22Rv1 (cell line): ENCODE measurements around the gene NUMA1.

Experiments
- H3K27ac ChIP-seq: fragments of 450-650 bp; 2 replicates; pipeline ENCODE4 v1.5.1; 2017
- ZFX ChIP-seq: fragments of 450-650 bp; IDR thresholded peaks from 2 replicates; pipeline ENCODE4 v1.6.1; 2017; ENCODE audit warnings: antibody characterized with exemption, borderline replicate concordance
- TF ChIP-seq, protein P1 (sequence below): fragments of 450-650 bp; IDR thresholded peaks from 2 replicates; pipeline ENCODE4 v1.5.1; 2017; ENCODE audit warnings: mild to moderate bottlenecking

NUMA1 gene

GRCh38 chr11:71986131-71986530 lies 94.2 kb downstream of the NUMA1 start:
- no peak overlapping the region for H3K27ac ChIP-seq
- no peak for TF ChIP-seq ZFX
- TF ChIP-seq, protein P1, sequence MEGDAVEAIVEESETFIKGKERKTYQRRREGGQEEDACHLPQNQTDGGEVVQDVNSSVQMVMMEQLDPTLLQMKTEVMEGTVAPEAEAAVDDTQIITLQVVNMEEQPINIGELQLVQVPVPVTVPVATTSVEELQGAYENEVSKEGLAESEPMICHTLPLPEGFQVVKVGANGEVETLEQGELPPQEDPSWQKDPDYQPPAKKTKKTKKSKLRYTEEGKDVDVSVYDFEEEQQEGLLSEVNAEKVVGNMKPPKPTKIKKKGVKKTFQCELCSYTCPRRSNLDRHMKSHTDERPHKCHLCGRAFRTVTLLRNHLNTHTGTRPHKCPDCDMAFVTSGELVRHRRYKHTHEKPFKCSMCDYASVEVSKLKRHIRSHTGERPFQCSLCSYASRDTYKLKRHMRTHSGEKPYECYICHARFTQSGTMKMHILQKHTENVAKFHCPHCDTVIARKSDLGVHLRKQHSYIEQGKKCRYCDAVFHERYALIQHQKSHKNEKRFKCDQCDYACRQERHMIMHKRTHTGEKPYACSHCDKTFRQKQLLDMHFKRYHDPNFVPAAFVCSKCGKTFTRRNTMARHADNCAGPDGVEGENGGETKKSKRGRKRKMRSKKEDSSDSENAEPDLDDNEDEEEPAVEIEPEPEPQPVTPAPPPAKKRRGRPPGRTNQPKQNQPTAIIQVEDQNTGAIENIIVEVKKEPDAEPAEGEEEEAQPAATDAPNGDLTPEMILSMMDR = no peak

DNA sequence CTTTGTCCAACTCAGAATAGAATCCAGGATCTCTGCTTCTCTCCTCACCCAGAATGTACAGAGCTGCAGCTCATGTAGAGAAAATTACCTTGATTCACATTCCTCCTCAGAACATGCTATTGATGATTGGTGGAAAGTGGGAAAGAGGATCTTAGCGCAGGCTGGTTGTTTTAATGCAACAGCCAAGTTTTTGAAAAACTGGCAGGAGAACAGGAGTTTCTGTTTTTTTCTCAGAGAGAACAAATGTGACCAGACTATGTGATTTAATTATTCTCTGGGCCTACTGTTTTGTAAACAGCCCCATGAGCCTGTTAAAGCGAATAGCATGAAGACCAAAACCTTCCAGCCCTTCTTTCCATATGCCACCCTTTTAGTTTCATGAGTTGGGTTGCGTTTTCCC lies 100.7 kb downstream of the NUMA1 start:
- TF ChIP-seq, protein P1 = no peak
- no peak for TF ChIP-seq ZFX
- no peak overlapping the region for H3K27ac ChIP-seq

- TF ChIP-seq ZFX = no peak
- TF ChIP-seq, protein P1 = no peak
- H3K27ac ChIP-seq = no peak overlapping the region
Measured at GRCh38 chr11:71979094-71979493, 101.2 kb downstream of the NUMA1 start.

GRCh38 chr11:71977743-71978418 lies 102.5 kb downstream of the NUMA1 start:
- no peak for TF ChIP-seq ZFX
- TF ChIP-seq, protein P1 = peak; percentile 91
- no peak overlapping the region for H3K27ac ChIP-seq

DNA sequence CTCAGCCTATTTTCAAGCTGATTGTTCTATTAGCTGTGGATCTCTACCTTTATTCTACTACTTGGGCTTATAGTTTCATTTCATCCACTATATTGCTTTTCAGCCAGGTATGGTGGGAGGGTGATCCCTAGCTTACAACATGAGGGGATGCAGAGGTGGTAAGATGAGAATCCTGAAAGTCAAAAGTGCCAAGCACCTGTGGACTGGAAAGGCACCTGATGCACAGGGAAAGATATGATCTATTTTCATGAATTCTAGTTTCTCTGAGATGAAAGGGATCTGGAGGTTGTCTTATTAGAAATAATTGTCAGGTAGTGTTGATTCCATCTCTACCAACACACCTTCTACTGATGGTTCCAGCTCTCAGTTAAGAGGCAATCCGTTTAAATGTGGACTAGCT lies 103.3 kb downstream of the NUMA1 start:
- H3K27ac ChIP-seq = no peak overlapping the region
- TF ChIP-seq, protein P1 = no peak

GRCh38 chr11:71976551-71976950 lies 103.8 kb downstream of the NUMA1 start:
- H3K27ac ChIP-seq = no peak overlapping the region
- TF ChIP-seq ZFX = no peak
- TF ChIP-seq, protein P1 = no peak

GRCh38 chr11:71971680-71972079 lies 108.7 kb downstream of the NUMA1 start:
- TF ChIP-seq, protein P1 = no peak
- no peak for TF ChIP-seq ZFX
- H3K27ac ChIP-seq = no peak overlapping the region
